GM12878 (cell line): ENCODE measurements around the gene TP63. TPM values are rescaled to one million over a fixed set of nuclear protein-coding genes. Genes with fewer than 3 reads are reported as not detected.

ENCODE experiments used
- ATAC-seq: fragments of 200-7000 bp; cut with Tn5 transposase; 3 replicates; pipeline ENCODE4 v1.9.1; 2020; ENCODE audit warnings: mild to moderate bottlenecking, moderate library complexity
- BruUV-seq: library from RNA; stranded (reverse); fragments of 400-500 nt; replicated peaks from 2 replicates; lab custom pipeline; 2021; lab: Mats Ljungman, UMichigan
- CTCF ChIA-PET: fragments of 300-600 bp; sonication (Branson Sonifier 250); formaldehyde crosslinking; extraction: SDS; loops from one replicate; lab custom pipeline; 2021; ENCODE audit warnings: inconsistent platforms; lab: Yijun Ruan, JAX
- POLR2A ChIA-PET: fragments of 350-600 bp; formaldehyde crosslinking; extraction: SDS; loops from one replicate; lab custom pipeline; 2021; ENCODE audit warnings: inconsistent platforms; lab: Charles Lee
- RAD21 ChIA-PET: fragments of 300-600 bp; sonication (Branson Sonifier 250); formaldehyde crosslinking; loops from one replicate; lab custom pipeline; 2023; ENCODE audit warnings: antibody characterized with exemption; ENCODE audit not compliant: unreplicated experiment; lab: Charles Lee
- SMC1A ChIA-PET: fragments of 300-600 bp; sonication (Branson Sonifier 250); formaldehyde crosslinking; loops from one replicate; lab custom pipeline; 2023; ENCODE audit not compliant: unreplicated experiment, uncharacterized antibody; lab: Charles Lee
- DNase-seq: peaks from one replicate; pipeline ENCODE4 v3.0.0-alpha.2; 2011; ENCODE audit warnings: low read depth, low spot score
- FAIRE-seq: peaks from 3 replicates; lab custom pipeline; 2011; peaks lifted over from hg19 to GRCh38; lab: Jason Lieb, UNC
- H2AFZ ChIP-seq: 2 replicates; pipeline ENCODE4 v1.6.0; 2011; ENCODE audit warnings: low read depth, low read length, control low read depth; ENCODE audit not compliant: control insufficient read depth
- H3K27ac ChIP-seq: 2 replicates; pipeline ENCODE4 v1.5.1; 2011; ENCODE audit warnings: control low read depth; ENCODE audit not compliant: control insufficient read depth, insufficient read depth
- H3K27me3 ChIP-seq, 2 experiments: replicated peaks in 1 of 2; 2 replicates each; pipeline versions ENCODE4 v1.6.0 to v1.6.1; 2011; ENCODE audit warnings: low read length in 1 of 2; ENCODE audit not compliant: control insufficient read depth in 2 of 2, insufficient read depth in 2 of 2
- H3K36me3 ChIP-seq, 2 experiments: 2 replicates each; pipeline ENCODE4 v1.5.1; 2011; ENCODE audit warnings: low read length in 1 of 2; ENCODE audit not compliant: control insufficient read depth in 2 of 2, insufficient read depth in 2 of 2
- H3K4me1 ChIP-seq: 2 replicates; pipeline ENCODE4 v1.6.1; 2011; ENCODE audit warnings: mild to moderate bottlenecking, low read length, moderate library complexity, mixed read lengths; ENCODE audit not compliant: control insufficient read depth, insufficient read depth
- H3K4me2 ChIP-seq: 2 replicates; pipeline ENCODE4 v1.6.0; 2011; ENCODE audit warnings: control low read depth; ENCODE audit not compliant: control insufficient read depth, insufficient read depth
- H3K4me3 ChIP-seq: fragments of 200-600 bp; sonication (generic); 2 replicates; pipeline ENCODE4 v1.5.1; 2016
- H3K79me2 ChIP-seq: 2 replicates; pipeline ENCODE4 v1.6.0; 2011; ENCODE audit warnings: low read length; ENCODE audit not compliant: control insufficient read depth, insufficient read depth
- H3K9ac ChIP-seq: 2 replicates; pipeline ENCODE4 v1.8.0; 2011; ENCODE audit warnings: low read length, control low read depth, mixed read lengths; ENCODE audit not compliant: control insufficient read depth, insufficient read depth
- H3K9me3 ChIP-seq: replicated peaks from 3 replicates; pipeline ENCODE4 v1.5.1; 2011; ENCODE audit warnings: mild to moderate bottlenecking, low read length; ENCODE audit not compliant: control insufficient read depth, insufficient read depth
- H4K20me1 ChIP-seq: 2 replicates; pipeline ENCODE4 v1.6.0; 2011; ENCODE audit not compliant: control insufficient read depth, insufficient read depth
- CBX5 ChIP-seq: sonication (generic); IDR thresholded peaks from 2 replicates; pipeline ENCODE4 v1.6.1; 2016; ENCODE audit warnings: low read depth, moderate library complexity, mild to moderate bottlenecking, inconsistent platforms
- CEBPB ChIP-seq, 2 experiments: fragments of 150-350 bp in 1 of 2; IDR thresholded peaks; 2 replicates each; pipeline ENCODE4 v1.6.1; 2012 to 2014; ENCODE audit warnings: low read depth in 2 of 2, low read length in 2 of 2, borderline replicate concordance in 1 of 2, inconsistent platforms in 1 of 2
- GABPA ChIP-seq: IDR thresholded peaks from 2 replicates; pipeline ENCODE4 v1.6.1; 2014; ENCODE audit warnings: antibody characterized with exemption, low read depth, mild to moderate bottlenecking, inconsistent platforms
- HCFC1 ChIP-seq: fragments of 150-350 bp; IDR thresholded peaks from 2 replicates; pipeline ENCODE4 v1.6.1; 2014; ENCODE audit warnings: low read length
- IKZF1 ChIP-seq: fragments of 450-650 bp; conservative IDR thresholded peaks from 2 replicates; pipeline ENCODE4 v1.6.1; 2017; ENCODE audit warnings: antibody characterized with exemption, mild to moderate bottlenecking
- JUNB ChIP-seq: IDR thresholded peaks from 2 replicates; pipeline ENCODE4 v1.6.1; 2016; ENCODE audit warnings: antibody characterized with exemption, mild to moderate bottlenecking
- KAT2A ChIP-seq: conservative IDR thresholded peaks from 2 replicates; pipeline ENCODE4 v1.6.1; 2011; ENCODE audit warnings: low read depth, low read length; ENCODE audit not compliant: control insufficient read depth
- NFIC ChIP-seq: IDR thresholded peaks from 2 replicates; pipeline ENCODE4 v1.6.1; 2012; ENCODE audit warnings: low read depth, mild to moderate bottlenecking, inconsistent platforms, low read length, moderate library complexity
- NFXL1 ChIP-seq: fragments of 450-650 bp; IDR thresholded peaks from 2 replicates; pipeline ENCODE4 v1.6.1; 2017; ENCODE audit warnings: antibody characterized with exemption, mild to moderate bottlenecking, borderline replicate concordance
- SIN3A ChIP-seq: IDR thresholded peaks from 2 replicates; pipeline ENCODE4 v1.6.1; 2012; ENCODE audit warnings: low read depth, low read length, improper control_type of control experiment
- SIX5 ChIP-seq: IDR thresholded peaks from 2 replicates; pipeline ENCODE4 v1.6.1; 2011; ENCODE audit warnings: mild to moderate bottlenecking, low read depth, low read length, moderate library complexity; ENCODE audit not compliant: severe bottlenecking
- SUPT20H ChIP-seq: IDR thresholded peaks from 2 replicates; pipeline ENCODE4 v1.6.1; 2011; ENCODE audit warnings: low read depth, mild to moderate bottlenecking, low read length, moderate library complexity, borderline replicate concordance; ENCODE audit not compliant: control insufficient read depth
- TCF12 ChIP-seq: IDR thresholded peaks from 2 replicates; pipeline ENCODE4 v1.6.1; 2011; ENCODE audit warnings: low read depth, mild to moderate bottlenecking, low read length
- ZNF217 ChIP-seq: fragments of 450-650 bp; IDR thresholded peaks from 2 replicates; pipeline ENCODE4 v1.6.1; 2017; ENCODE audit warnings: antibody characterized with exemption, mild to moderate bottlenecking
- ZZZ3 ChIP-seq: IDR thresholded peaks from 2 replicates; pipeline ENCODE4 v1.6.1; 2011; ENCODE audit warnings: low read depth; ENCODE audit not compliant: control insufficient read depth, insufficient read length
- WGBS: methylation state at CpG from one replicate; pipeline ENCODE4 v1.1.6; 2016; ENCODE audit warnings: low lambda C conversion rate; ENCODE audit not compliant: insufficient replicate concordance, insufficient coverage; ENCODE audit errors: missing lambda C conversion rate; 5-methylcytosine and 5-hydroxymethylcytosine counted together
- in situ Hi-C: fragments of 300-500 bp; cut with MboI; formaldehyde crosslinking; loops from 9 replicates; pipeline ENCODE4 v1.14.3; 2018; ENCODE audit warnings: mixed read lengths
- intact Hi-C: fragments of 100-400 bp; cut with micrococcal nuclease; formaldehyde crosslinking; loops from one replicate; pipeline ENCODE4 v1.14.2; 2022; ENCODE audit not compliant: unreplicated experiment
- polyA plus RNA-seq, 11 experiments: library from polyadenylated mRNA; depleted of rRNA in 4 of 11; unstranded in 6 of 11; stranded (reverse) in 5 of 11; fragments of >200 nt; fragmentation: Nextera tagmentation in 4 of 11; fragmentation: Illumina TruSeq in 1 of 11; extraction: Ambion mirVana in 4 of 11; extraction: Trizol in 1 of 11; gene quantifications; 1 replicate in 1 of 11; 2 replicates in 10 of 11; pipeline versions ENCODE4 v1.2.1 to v1.2.3, GENCODE V29; 2011 to 2016; ENCODE audit warnings: inconsistent platforms in 2 of 11, missing spikeins in 2 of 11, low read depth in 1 of 11
- total RNA-seq, 4 experiments: library from RNA; depleted of rRNA in 3 of 4; stranded (reverse); fragments of >200 nt in 3 of 4; fragmentation: Illumina TruSeq in 1 of 4; extraction: Trizol in 1 of 4; gene quantifications; 2 replicates each; pipeline versions ENCODE4 v1.2.1 to v1.2.3, GENCODE V29; 2013 to 2021
- TF ChIP-seq, protein P1 (sequence below): fragments of 450-650 bp; IDR thresholded peaks from 2 replicates; pipeline ENCODE4 v1.6.1; 2014; ENCODE audit warnings: mild to moderate bottlenecking
- TF ChIP-seq, protein P2 (sequence below): IDR thresholded peaks from 2 replicates; pipeline ENCODE4 v1.6.1; 2011; ENCODE audit warnings: low read depth, low read length, improper control_type of control experiment, borderline replicate concordance

Gene TP63
- total and polyA plus RNA-seq, 10 of the 15 experiments (the other 5 are each of a cell fraction or from before 2014, with no cell fraction given) = 1.4 to 10.8 (median 6.2) TPM

DNA sequence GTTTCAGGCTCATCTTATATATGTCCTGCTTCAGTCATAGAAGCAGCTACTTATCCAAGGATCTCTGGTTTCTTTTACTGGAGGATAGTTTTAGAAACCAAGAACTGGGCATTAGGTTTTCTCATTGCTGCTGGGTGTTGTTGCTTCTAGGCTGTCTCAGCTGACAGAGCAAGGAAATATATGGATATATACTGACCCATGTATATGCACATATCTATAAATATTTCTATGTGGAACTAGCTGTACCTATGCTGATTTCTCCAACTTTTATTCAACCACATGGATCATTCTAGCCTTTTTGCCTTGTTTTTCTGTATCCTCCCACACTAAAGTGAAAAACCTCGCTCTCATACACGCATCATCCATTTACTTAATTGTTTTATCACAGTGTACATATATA lies 64.2 kb downstream of the TP63 start:
- H3K27me3 ChIP-seq = no peaks in the 10 kb centered on the region
- H3K9me3 ChIP-seq = no peaks in the 10 kb centered on the region; the same call in 2 of the 3 replicates
- SMC1A ChIA-PET = interaction anchor here (1.3 kb wide), 1 partner anchor 14 kb away, joined by 6 read pairs; no protein-coding TSS in a partner anchor
- no peaks in the 10 kb centered on the region for H3K36me3 ChIP-seq
- intact Hi-C loops = no loop called here
- H3K4me2 ChIP-seq = no peak overlapping the region
- WGBS = 100% methylated on average over 2 of the region's 2 CpGs
- in situ Hi-C loops = no loop called here
- FAIRE-seq (no peak), DNase-seq (no peak)
- RAD21 ChIA-PET = no interaction called here
- no peaks in the 10 kb centered on the region for H3K4me1 ChIP-seq
- POLR2A ChIA-PET = no interaction called here
- H3K9ac ChIP-seq = no peak overlapping the region
- TF ChIP-seq, protein P1, sequence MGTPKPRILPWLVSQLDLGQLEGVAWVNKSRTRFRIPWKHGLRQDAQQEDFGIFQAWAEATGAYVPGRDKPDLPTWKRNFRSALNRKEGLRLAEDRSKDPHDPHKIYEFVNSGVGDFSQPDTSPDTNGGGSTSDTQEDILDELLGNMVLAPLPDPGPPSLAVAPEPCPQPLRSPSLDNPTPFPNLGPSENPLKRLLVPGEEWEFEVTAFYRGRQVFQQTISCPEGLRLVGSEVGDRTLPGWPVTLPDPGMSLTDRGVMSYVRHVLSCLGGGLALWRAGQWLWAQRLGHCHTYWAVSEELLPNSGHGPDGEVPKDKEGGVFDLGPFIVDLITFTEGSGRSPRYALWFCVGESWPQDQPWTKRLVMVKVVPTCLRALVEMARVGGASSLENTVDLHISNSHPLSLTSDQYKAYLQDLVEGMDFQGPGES = no peak
- TF ChIP-seq SIN3A (no peak), ZZZ3 (no peak), SUPT20H (no peak), HCFC1 (no peak), JUNB (no peak), GABPA (no peak), TCF12 (no peak), CBX5 (no peak), ZNF217 (no peak), KAT2A (no peak), NFIC (no peak), NFXL1 (no peak), SIX5 (no peak), IKZF1 (no peak), CEBPB (IDR thresholded peaks at IDR 0.05; ENCODE audit: borderline replicate concordance in 1 of 2, low read depth in 2 of 2, low read length in 2 of 2) (no peak)
- TF ChIP-seq, protein P2, sequence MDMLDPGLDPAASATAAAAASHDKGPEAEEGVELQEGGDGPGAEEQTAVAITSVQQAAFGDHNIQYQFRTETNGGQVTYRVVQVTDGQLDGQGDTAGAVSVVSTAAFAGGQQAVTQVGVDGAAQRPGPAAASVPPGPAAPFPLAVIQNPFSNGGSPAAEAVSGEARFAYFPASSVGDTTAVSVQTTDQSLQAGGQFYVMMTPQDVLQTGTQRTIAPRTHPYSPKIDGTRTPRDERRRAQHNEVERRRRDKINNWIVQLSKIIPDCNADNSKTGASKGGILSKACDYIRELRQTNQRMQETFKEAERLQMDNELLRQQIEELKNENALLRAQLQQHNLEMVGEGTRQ = no peak
- TF ChIP-seq, all 136 proteins: peak for 0
- H3K4me3 ChIP-seq = no peak overlapping the region
- no peak overlapping the region for H2AFZ ChIP-seq
- H4K20me1 ChIP-seq = no peaks in the 10 kb centered on the region
- CTCF ChIA-PET = no interaction called here
- no peak for ATAC-seq
- no peak overlapping the region for H3K27ac ChIP-seq
- BruUV-seq = no TSS peak
- no peaks in the 10 kb centered on the region for H3K79me2 ChIP-seq
